Tibial artery (tissue), 4 donors: ENCODE measurements around the gene DDX28.

Experiments used
- DNase-seq, 2 donors: peaks; one replicate each; pipeline ENCODE4 v3.0.0-alpha.2; 2019
- H3K27ac ChIP-seq, 2 donors: fragments of 200-600 bp; sonication (generic) in 1 of 2; 1 replicate in 1 of 2; 2 replicates in 1 of 2; pipeline ENCODE4 v1.5.1; 2018 to 2019; ENCODE audit warnings: mild to moderate bottlenecking in 1 of 2
- H3K27me3 ChIP-seq, 2 donors: fragments of 200-600 bp; sonication (generic) in 1 of 2; one replicate each; pipeline versions ENCODE4 v1.5.1 to v1.6.0; 2016 to 2019
- H3K36me3 ChIP-seq, 3 donors: fragments of 200-600 bp; sonication (generic) in 2 of 3; one replicate each; pipeline ENCODE4 v1.5.1; 2016 to 2019; ENCODE audit warnings: mild to moderate bottlenecking in 2 of 3
- H3K4me1 ChIP-seq, 4 donors: fragments of 200-600 bp; sonication (generic) in 2 of 4; 1 replicate in 3 of 4; 2 replicates in 1 of 4; pipeline ENCODE4 v1.5.1; 2016 to 2019
- H3K4me3 ChIP-seq, 2 donors: fragments of 200-600 bp; sonication (generic) in 1 of 2; 1 replicate in 1 of 2; 2 replicates in 1 of 2; pipeline ENCODE4 v1.5.1; 2018 to 2019; ENCODE audit warnings: mild to moderate bottlenecking in 2 of 2
- H3K9me3 ChIP-seq, 3 donors: fragments of 200-600 bp; sonication (generic) in 1 of 3; one replicate each; pipeline ENCODE4 v1.5.1; 2016 to 2019
- intact Hi-C: fragments of 100-400 bp; cut with DNase I; formaldehyde crosslinking; loops from one replicate; pipeline ENCODE4 v1.15.0; 2023; ENCODE audit warnings: low total_unique reads
- TF ChIP-seq, protein P1 (sequence below), 2 experiments: fragments of 200-600 bp in 1 of 2; fragments of 450-650 bp in 1 of 2; IDR thresholded peaks; one replicate each; pipeline ENCODE4 v1.5.1; 2017 to 2019; ENCODE audit warnings: antibody characterized with exemption in 2 of 2, mild to moderate bottlenecking in 1 of 2, moderate library complexity in 1 of 2

Gene DDX28

DNA sequence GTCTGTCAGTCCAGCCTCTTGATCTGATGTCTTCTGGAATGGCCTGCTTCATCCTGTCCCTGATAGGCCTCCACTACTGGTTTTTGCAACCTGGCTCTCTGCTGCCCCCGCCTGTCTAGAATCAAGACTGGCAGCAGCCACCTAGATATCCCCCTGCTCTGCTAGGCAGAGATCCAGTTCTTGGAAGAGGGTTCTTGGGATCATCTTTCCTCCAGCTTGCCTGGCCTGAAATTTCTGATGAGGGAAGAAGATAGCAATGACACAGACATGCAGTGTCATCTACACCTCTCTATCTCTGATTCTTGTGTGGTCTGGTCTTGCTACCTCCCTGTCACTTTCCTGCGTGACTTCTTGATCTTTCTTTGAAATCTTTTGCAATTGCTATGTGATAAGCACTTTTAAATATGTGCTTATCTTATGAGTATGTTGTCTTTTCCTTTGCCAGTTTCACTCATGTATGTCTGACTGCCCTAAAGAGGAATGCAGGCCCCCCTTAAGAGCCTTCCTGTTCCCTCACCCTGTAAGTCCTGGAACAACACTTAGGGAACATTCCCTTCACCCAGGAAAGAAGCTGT, 41.8 kb upstream of the DDX28 start:
- intact Hi-C loops = no loop called here
- peak overlapping the region; percentile 65 to 72 for H3K27ac ChIP-seq
- DNase-seq = peak; percentile 54 to 83

DNA sequence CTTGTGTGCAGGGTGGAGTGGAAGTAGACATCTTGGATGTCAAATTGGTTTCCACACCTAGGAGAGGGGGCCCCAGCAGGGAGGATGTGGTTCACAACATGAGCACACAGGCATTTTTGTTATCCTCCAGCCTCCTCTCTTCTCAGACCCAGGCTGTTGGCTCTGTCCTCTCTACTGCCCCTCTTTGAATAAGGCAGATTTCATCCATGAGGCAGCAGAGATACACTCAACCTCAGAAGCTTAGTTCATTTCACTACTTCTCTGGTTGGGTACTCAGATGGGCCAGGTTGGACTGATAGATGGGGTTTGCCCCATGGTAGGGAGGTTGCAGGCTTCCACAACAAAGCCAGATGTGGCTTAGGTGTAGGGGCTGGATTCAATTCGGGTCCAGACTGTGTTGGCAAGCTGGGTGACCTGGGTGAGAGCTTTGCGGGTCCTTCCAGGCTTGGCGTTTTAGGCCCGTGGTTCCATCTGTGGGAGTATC, 39.9 kb upstream of the DDX28 start:
- Histone ChIP-seq H3K4me1 (peaks cover 0 to 26% (median 10%) of the 10 kb centered on the region in 4 donors), H3K27me3 (no peaks in the 10 kb centered on the region), H3K9me3 (no peaks in the 10 kb centered on the region), H3K27ac (peak overlapping the region in 1 of 2 donors; percentile 22), H3K36me3 (peaks cover 1 to 44% (median 5%) of the 10 kb centered on the region in 3 donors), H3K4me3 (no peak overlapping the region)
- intact Hi-C loops = no loop called here
- DNase-seq = no peak
- TF ChIP-seq, protein P1, sequence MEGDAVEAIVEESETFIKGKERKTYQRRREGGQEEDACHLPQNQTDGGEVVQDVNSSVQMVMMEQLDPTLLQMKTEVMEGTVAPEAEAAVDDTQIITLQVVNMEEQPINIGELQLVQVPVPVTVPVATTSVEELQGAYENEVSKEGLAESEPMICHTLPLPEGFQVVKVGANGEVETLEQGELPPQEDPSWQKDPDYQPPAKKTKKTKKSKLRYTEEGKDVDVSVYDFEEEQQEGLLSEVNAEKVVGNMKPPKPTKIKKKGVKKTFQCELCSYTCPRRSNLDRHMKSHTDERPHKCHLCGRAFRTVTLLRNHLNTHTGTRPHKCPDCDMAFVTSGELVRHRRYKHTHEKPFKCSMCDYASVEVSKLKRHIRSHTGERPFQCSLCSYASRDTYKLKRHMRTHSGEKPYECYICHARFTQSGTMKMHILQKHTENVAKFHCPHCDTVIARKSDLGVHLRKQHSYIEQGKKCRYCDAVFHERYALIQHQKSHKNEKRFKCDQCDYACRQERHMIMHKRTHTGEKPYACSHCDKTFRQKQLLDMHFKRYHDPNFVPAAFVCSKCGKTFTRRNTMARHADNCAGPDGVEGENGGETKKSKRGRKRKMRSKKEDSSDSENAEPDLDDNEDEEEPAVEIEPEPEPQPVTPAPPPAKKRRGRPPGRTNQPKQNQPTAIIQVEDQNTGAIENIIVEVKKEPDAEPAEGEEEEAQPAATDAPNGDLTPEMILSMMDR (IDR thresholded peaks at IDR 0.05) = no peak

More for the DNA sequence above, 41.8 kb upstream of the DDX28 start:
- Histone ChIP-seq H3K4me1 (peaks cover 0 to 26% (median 10%) of the 10 kb centered on the region in 4 donors), H3K9me3 (no peaks in the 10 kb centered on the region), H3K27me3 (no peaks in the 10 kb centered on the region), H3K4me3 (no peak overlapping the region), H3K36me3 (peaks cover 5 to 42% (median 9%) of the 10 kb centered on the region in 3 donors)
- TF ChIP-seq, protein P1 (IDR thresholded peaks at IDR 0.05) = peak; percentile 60 to 65

DNA sequence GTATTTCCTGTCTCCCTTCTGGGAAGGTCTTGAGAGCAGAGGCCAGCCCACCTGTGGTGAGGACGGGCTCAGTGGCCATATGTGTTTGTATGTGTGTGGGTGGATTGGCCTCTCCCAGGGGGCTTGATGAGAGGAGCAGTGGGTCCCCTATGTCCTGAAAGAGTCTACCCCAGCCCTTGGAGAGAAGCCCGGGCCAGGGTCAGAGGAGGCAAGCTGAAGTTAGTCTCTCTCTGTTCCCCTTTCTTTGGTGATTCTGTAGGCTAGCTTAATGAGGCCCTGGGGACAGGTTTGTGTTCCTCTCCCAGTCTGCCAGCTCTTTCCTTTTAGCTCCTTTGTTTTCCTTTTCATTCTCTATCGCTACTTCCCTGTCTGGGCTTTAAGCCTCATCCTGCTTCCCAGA, 38.4 kb upstream of the DDX28 start:
- peaks cover 0 to 26% (median 10%) of the 10 kb centered on the region in 4 donors for H3K4me1 ChIP-seq
- TF ChIP-seq, protein P1 (IDR thresholded peaks at IDR 0.05) = no peak
- H3K27me3 ChIP-seq = no peaks in the 10 kb centered on the region
- H3K9me3 ChIP-seq = no peaks in the 10 kb centered on the region
- H3K4me3 ChIP-seq = no peak overlapping the region
- intact Hi-C loops = no loop called here
- H3K36me3 ChIP-seq = peaks cover 0 to 46% (median 0%) of the 10 kb centered on the region in 3 donors
- no peak for DNase-seq
- no peak overlapping the region for H3K27ac ChIP-seq

DNA sequence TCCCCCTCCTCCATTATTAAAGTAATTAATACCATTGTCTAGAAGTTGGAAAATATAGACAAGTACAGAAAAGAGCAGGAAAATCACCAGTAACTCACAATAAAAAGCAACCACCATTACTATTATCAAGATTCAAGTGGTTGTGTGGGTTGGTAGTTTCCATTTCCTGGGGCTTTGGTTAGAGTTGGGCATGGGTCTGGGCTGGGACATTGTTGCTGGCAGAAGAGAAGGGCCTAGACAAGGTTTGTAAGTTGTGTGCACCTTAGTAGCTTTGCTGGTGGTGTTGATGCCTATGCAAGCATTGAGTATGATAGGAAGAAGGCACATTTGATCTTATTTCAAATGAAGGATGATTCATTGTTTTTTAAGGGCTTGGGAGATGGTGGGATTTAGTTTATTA, 36.8 kb upstream of the DDX28 start:
- TF ChIP-seq, protein P1 (IDR thresholded peaks at IDR 0.05) = no peak
- Histone ChIP-seq H3K4me1 (peaks cover 0 to 11% (median 3%) of the 10 kb centered on the region in 4 donors), H3K27me3 (no peaks in the 10 kb centered on the region), H3K9me3 (no peaks in the 10 kb centered on the region), H3K4me3 (no peak overlapping the region), H3K27ac (no peak overlapping the region), H3K36me3 (peaks cover 0 to 45% (median 0%) of the 10 kb centered on the region in 3 donors)
- DNase-seq = no peak
- intact Hi-C loops = no loop called here

DNA sequence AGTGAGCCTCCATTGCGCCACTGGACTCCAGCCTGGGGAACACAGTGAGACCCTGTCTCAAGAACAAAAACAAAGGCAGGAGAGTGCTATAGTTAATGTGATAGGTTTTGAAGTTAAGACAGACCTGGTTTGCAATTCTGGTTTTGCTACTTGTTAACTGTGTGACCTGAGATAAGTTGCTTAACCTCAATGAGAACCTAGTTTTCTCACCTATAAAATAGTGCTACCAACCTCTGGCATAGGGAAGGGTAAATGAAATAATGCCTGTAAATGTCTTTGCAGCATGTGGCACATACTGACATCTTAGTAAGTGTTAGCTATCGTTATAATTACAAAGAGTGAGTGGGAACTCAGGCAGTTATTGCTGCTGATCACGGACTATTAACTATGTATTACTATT, 32.4 kb upstream of the DDX28 start:
- Histone ChIP-seq H3K4me1 (no peaks in the 10 kb centered on the region), H3K27ac (no peak overlapping the region), H3K4me3 (no peak overlapping the region), H3K36me3 (peaks cover 5 to 67% (median 6%) of the 10 kb centered on the region in 3 donors), H3K27me3 (no peaks in the 10 kb centered on the region), H3K9me3 (no peaks in the 10 kb centered on the region)
- no peak for DNase-seq
- TF ChIP-seq, protein P1 (IDR thresholded peaks at IDR 0.05) = no peak
- intact Hi-C loops = no loop called here
